HEK293 (cell line): ENCODE data around the gene GPR39.

Experiments
- BCL11A ChIP-seq: fragments of 450-650 bp; formaldehyde crosslinking; IDR thresholded peaks from 2 replicates; pipeline ENCODE4 v1.5.1; 2016; ENCODE audit warnings: low read depth, missing biosample characterization, missing genetic modification characterization
- GFI1B ChIP-seq: fragments of 450-650 bp; formaldehyde crosslinking; IDR thresholded peaks from 2 replicates; pipeline ENCODE4 v1.5.1; 2016; ENCODE audit warnings: missing biosample characterization, missing genetic modification characterization
- GLIS2 ChIP-seq: fragments of 450-650 bp; formaldehyde crosslinking; IDR thresholded peaks from 2 replicates; pipeline ENCODE4 v1.5.1; 2016; ENCODE audit warnings: missing biosample characterization, missing genetic modification characterization
- HOXC10 ChIP-seq: sonication (generic); formaldehyde crosslinking; IDR thresholded peaks from 2 replicates; pipeline ENCODE4 v1.8.1; 2023; ENCODE audit warnings: mild to moderate bottlenecking, missing genetic modification reagents
- KLF10 ChIP-seq: fragments of 450-650 bp; IDR thresholded peaks from 2 replicates; pipeline ENCODE4 v1.5.1; 2018; ENCODE audit warnings: missing biosample characterization, mild to moderate bottlenecking, missing genetic modification characterization
- KLF8 ChIP-seq: fragments of 450-650 bp; formaldehyde crosslinking; IDR thresholded peaks from 2 replicates; pipeline ENCODE4 v1.5.1; 2016; ENCODE audit warnings: missing biosample characterization, missing genetic modification characterization
- TCF7L2 ChIP-seq: IDR thresholded peaks from 2 replicates; pipeline ENCODE4 v1.6.1; 2011; ENCODE audit warnings: low read depth, mild to moderate bottlenecking, inconsistent platforms, low read length, moderate library complexity, borderline replicate concordance
- ZBTB26 ChIP-seq: fragments of 450-650 bp; formaldehyde crosslinking; optimal IDR thresholded peaks from 2 replicates; pipeline ENCODE3; 2016; ENCODE audit warnings: missing biosample characterization, mild to moderate bottlenecking, missing genetic modification characterization
- ZBTB48 ChIP-seq: fragments of 450-650 bp; formaldehyde crosslinking; IDR thresholded peaks from 2 replicates; pipeline ENCODE4 v1.5.1; 2016; ENCODE audit warnings: missing biosample characterization, missing genetic modification characterization
- ZBTB8A ChIP-seq: fragments of 450-650 bp; formaldehyde crosslinking; IDR thresholded peaks from 2 replicates; pipeline ENCODE4 v1.5.1; 2016; ENCODE audit warnings: missing biosample characterization, missing genetic modification characterization
- ZNF10 ChIP-seq: fragments of 450-650 bp; formaldehyde crosslinking; IDR thresholded peaks from 2 replicates; pipeline ENCODE4 v1.5.1; 2017; ENCODE audit warnings: missing biosample characterization, missing genetic modification characterization
- ZNF174 ChIP-seq: fragments of 450-650 bp; formaldehyde crosslinking; IDR thresholded peaks from 2 replicates; pipeline ENCODE4 v1.5.0; 2017; ENCODE audit warnings: missing biosample characterization, mild to moderate bottlenecking, missing genetic modification characterization
- ZNF175 ChIP-seq: fragments of 450-650 bp; formaldehyde crosslinking; IDR thresholded peaks from 2 replicates; pipeline ENCODE4 v1.5.1; 2016; ENCODE audit warnings: missing biosample characterization, missing genetic modification characterization
- ZNF19 ChIP-seq: fragments of 450-650 bp; formaldehyde crosslinking; IDR thresholded peaks from 2 replicates; pipeline ENCODE4; 2016; ENCODE audit warnings: missing biosample characterization, missing genetic modification characterization, low read depth
- ZNF24 ChIP-seq: fragments of 450-650 bp; formaldehyde crosslinking; IDR thresholded peaks from 2 replicates; pipeline ENCODE4 v1.5.1; 2016; ENCODE audit warnings: missing biosample characterization, missing genetic modification characterization
- ZNF266 ChIP-seq: fragments of 450-650 bp; formaldehyde crosslinking; IDR thresholded peaks from 2 replicates; pipeline ENCODE4 v1.5.1; 2016; ENCODE audit warnings: missing biosample characterization, missing genetic modification characterization, low read depth
- ZNF280C ChIP-seq: fragments of 450-650 bp; formaldehyde crosslinking; IDR thresholded peaks from 2 replicates; pipeline ENCODE4 v1.5.1; 2016; ENCODE audit warnings: missing biosample characterization, missing genetic modification characterization
- ZNF311 ChIP-seq: fragments of 450-650 bp; formaldehyde crosslinking; IDR thresholded peaks from 2 replicates; pipeline ENCODE4 v1.5.1; 2017; ENCODE audit warnings: missing biosample characterization, missing genetic modification characterization, borderline replicate concordance
- ZNF324 ChIP-seq: fragments of 450-650 bp; formaldehyde crosslinking; IDR thresholded peaks from 2 replicates; pipeline ENCODE4 v1.5.1; 2016; ENCODE audit warnings: missing biosample characterization, missing genetic modification characterization
- ZNF341 ChIP-seq: fragments of 450-650 bp; formaldehyde crosslinking; IDR thresholded peaks from 2 replicates; pipeline ENCODE4; 2016; ENCODE audit warnings: low read depth, missing biosample characterization, missing genetic modification characterization
- ZNF350 ChIP-seq: fragments of 450-650 bp; formaldehyde crosslinking; IDR thresholded peaks from 2 replicates; pipeline ENCODE4 v1.5.0; 2017; ENCODE audit warnings: missing biosample characterization, mild to moderate bottlenecking, missing genetic modification characterization
- ZNF37A ChIP-seq: fragments of 450-650 bp; IDR thresholded peaks from 2 replicates; pipeline ENCODE4 v1.5.1; 2018; ENCODE audit warnings: missing biosample characterization, missing genetic modification characterization
- ZNF391 ChIP-seq: fragments of 450-650 bp; formaldehyde crosslinking; IDR thresholded peaks from 2 replicates; pipeline ENCODE4 v1.5.1; 2016; ENCODE audit warnings: low read depth, missing biosample characterization, missing genetic modification characterization, borderline replicate concordance
- ZNF473 ChIP-seq: fragments of 450-650 bp; formaldehyde crosslinking; IDR thresholded peaks from 2 replicates; pipeline ENCODE4 v1.5.1; 2017; ENCODE audit warnings: missing biosample characterization, missing genetic modification characterization
- ZNF560 ChIP-seq: fragments of 450-650 bp; formaldehyde crosslinking; IDR thresholded peaks from 2 replicates; pipeline ENCODE4 v1.5.1; 2017; ENCODE audit warnings: missing biosample characterization, missing genetic modification characterization, borderline replicate concordance
- ZNF571 ChIP-seq: fragments of 450-650 bp; formaldehyde crosslinking; IDR thresholded peaks from 2 replicates; pipeline ENCODE4 v1.5.0; 2017; ENCODE audit warnings: missing biosample characterization, missing genetic modification characterization
- ZNF610 ChIP-seq: fragments of 450-650 bp; formaldehyde crosslinking; IDR thresholded peaks from 2 replicates; pipeline ENCODE4 v1.5.1; 2016; ENCODE audit warnings: missing biosample characterization, missing genetic modification characterization, borderline replicate concordance
- ZNF626 ChIP-seq: fragments of 450-650 bp; sonication (Bioruptor Pico); formaldehyde crosslinking; IDR thresholded peaks from 2 replicates; pipeline ENCODE4 v1.5.1; 2018; ENCODE audit warnings: missing biosample characterization, missing genetic modification characterization, inconsistent platforms
- ZNF664 ChIP-seq: fragments of 450-650 bp; formaldehyde crosslinking; IDR thresholded peaks from 2 replicates; pipeline ENCODE4 v1.5.1; 2016; ENCODE audit warnings: missing biosample characterization, missing genetic modification characterization
- ZNF701 ChIP-seq: fragments of 450-650 bp; formaldehyde crosslinking; IDR thresholded peaks from 2 replicates; pipeline ENCODE4 v1.5.1; 2016; ENCODE audit warnings: missing biosample characterization, missing genetic modification characterization
- ZNF747 ChIP-seq: fragments of 450-650 bp; formaldehyde crosslinking; IDR thresholded peaks from 2 replicates; pipeline ENCODE4 v1.5.1; 2016; ENCODE audit warnings: missing biosample characterization, missing genetic modification characterization
- ZNF785 ChIP-seq: fragments of 450-650 bp; formaldehyde crosslinking; IDR thresholded peaks from 2 replicates; pipeline ENCODE4 v1.5.1; 2016; ENCODE audit warnings: missing biosample characterization, missing genetic modification characterization
- ZNF791 ChIP-seq: fragments of 450-650 bp; formaldehyde crosslinking; IDR thresholded peaks from 2 replicates; pipeline ENCODE4 v1.5.1; 2016; ENCODE audit warnings: missing biosample characterization, missing genetic modification characterization
- ZNF830 ChIP-seq: fragments of 450-650 bp; IDR thresholded peaks from 2 replicates; pipeline ENCODE4 v1.5.0; 2018; ENCODE audit warnings: missing biosample characterization, missing genetic modification characterization, low read depth, mild to moderate bottlenecking, moderate library complexity
- ZSCAN30 ChIP-seq: fragments of 450-650 bp; IDR thresholded peaks from 2 replicates; pipeline ENCODE4 v1.5.1; 2018; ENCODE audit warnings: missing biosample characterization, mild to moderate bottlenecking, missing genetic modification characterization, moderate library complexity
- TF ChIP-seq, protein P1 (sequence below): fragments of 450-650 bp; formaldehyde crosslinking; IDR thresholded peaks from 2 replicates; pipeline ENCODE4 v1.5.1; 2017; ENCODE audit warnings: missing biosample characterization, missing genetic modification characterization
- TF ChIP-seq, protein P2 (sequence below): fragments of 450-650 bp; formaldehyde crosslinking; IDR thresholded peaks from 2 replicates; pipeline ENCODE4 v1.5.1; 2016; ENCODE audit warnings: missing biosample characterization, missing genetic modification characterization

GPR39 gene

GRCh38 chr2:132670496-132671150, 254.0 kb downstream of the GPR39 start (continued):
- TF ChIP-seq ZNF311 (no peak), ZNF473 (tag by site-specific recombination) (no peak), ZBTB8A (tag by site-specific recombination) (peak; percentile 97), ZNF664 (tag by site-specific recombination) (no peak), ZNF560 (tag by site-specific recombination) (no peak), ZNF175 (no peak), ZNF785 (tag by site-specific recombination) (no peak), ZNF830 (tag by site-specific recombination) (no peak), ZNF701 (tag by site-specific recombination) (no peak), ZSCAN30 (tag by site-specific recombination) (no peak), ZNF747 (tag by site-specific recombination) (no peak), ZNF19 (tag by site-specific recombination) (no peak), ZNF626 (tag by site-specific recombination) (no peak), GFI1B (no peak), ZNF391 (tag by site-specific recombination) (no peak), ZNF10 (tag by site-specific recombination) (no peak), ZNF37A (tag by site-specific recombination) (no peak), ZBTB26 (tag by site-specific recombination) (peak; percentile 81), ZNF24 (no peak; the same call in 1 of the 2 replicates), TCF7L2 (0 out of 2 replicates have a peak, but pooled peaks have one; percentile 5), ZNF350 (tag by site-specific recombination) (no peak), GLIS2 (tag by site-specific recombination) (peak; percentile 67; the same call in 1 of the 2 replicates), ZNF571 (tag by site-specific recombination) (no peak), ZBTB48 (tag by site-specific recombination) (no peak), BCL11A (no peak), ZNF174 (no peak), ZNF280C (tag by site-specific recombination) (no peak), KLF10 (tag by site-specific recombination) (0 out of 2 replicates have a peak, but pooled peaks have one; percentile 30), ZNF610 (no peak), ZNF341 (tag by site-specific recombination) (peak; percentile 85), ZNF324 (tag by site-specific recombination) (no peak), ZNF791 (tag by site-specific recombination) (no peak), ZNF266 (no peak), KLF8 (tag by site-specific recombination) (peak; percentile 39; the same call in 1 of the 2 replicates), HOXC10 (no peak)
- TF ChIP-seq, protein P1, sequence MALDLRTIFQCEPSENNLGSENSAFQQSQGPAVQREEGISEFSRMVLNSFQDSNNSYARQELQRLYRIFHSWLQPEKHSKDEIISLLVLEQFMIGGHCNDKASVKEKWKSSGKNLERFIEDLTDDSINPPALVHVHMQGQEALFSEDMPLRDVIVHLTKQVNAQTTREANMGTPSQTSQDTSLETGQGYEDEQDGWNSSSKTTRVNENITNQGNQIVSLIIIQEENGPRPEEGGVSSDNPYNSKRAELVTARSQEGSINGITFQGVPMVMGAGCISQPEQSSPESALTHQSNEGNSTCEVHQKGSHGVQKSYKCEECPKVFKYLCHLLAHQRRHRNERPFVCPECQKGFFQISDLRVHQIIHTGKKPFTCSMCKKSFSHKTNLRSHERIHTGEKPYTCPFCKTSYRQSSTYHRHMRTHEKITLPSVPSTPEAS (tag by site-specific recombination): no peak; the same call in 1 of the 2 replicates
- TF ChIP-seq, protein P2, sequence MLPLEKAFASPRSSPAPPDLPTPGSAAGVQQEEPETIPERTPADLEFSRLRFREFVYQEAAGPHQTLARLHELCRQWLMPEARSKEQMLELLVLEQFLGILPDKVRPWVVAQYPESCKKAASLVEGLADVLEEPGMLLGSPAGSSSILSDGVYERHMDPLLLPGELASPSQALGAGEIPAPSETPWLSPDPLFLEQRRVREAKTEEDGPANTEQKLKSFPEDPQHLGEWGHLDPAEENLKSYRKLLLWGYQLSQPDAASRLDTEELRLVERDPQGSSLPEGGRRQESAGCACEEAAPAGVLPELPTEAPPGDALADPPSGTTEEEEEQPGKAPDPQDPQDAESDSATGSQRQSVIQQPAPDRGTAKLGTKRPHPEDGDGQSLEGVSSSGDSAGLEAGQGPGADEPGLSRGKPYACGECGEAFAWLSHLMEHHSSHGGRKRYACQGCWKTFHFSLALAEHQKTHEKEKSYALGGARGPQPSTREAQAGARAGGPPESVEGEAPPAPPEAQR (tag by site-specific recombination): no peak
